B cell (primary cell): Measurements from ENCODE around the gene NSFL1C.

Experiments
- CTCF ChIP-seq: fragments of 200-600 bp; IDR thresholded peaks from one replicate; pipeline ENCODE4 v1.8.0; 2022; ENCODE audit warnings: antibody characterized with exemption, mild to moderate bottlenecking
- EZH2 ChIP-seq: IDR thresholded peaks from 2 replicates; pipeline ENCODE4 v1.6.1; 2012; ENCODE audit warnings: borderline replicate concordance, low read depth, mild to moderate bottlenecking, moderate library complexity, low read length; ENCODE audit not compliant: insufficient read depth, poor library complexity, severe bottlenecking

DNA sequence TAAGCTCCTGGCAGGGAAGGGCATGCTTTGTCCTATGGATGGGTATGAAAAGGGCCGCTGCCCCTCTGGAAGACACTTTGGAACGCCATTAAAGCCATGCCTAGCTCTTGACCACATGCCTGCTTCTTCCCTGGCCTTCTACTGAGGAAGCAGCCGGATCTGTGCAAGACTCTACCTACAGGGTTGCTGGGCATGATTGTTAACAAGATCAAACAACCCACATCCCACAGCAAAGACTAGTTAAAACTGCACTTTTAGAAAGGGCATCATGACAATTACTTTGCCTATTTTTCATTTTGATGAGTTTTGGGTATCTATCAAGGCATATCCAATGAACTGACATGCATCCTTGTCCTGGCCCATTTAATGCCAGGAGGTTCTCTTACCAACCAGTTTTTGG lies 25.5 kb downstream of the NSFL1C start:
- TF ChIP-seq CTCF (no peak), EZH2 (no peak)
